Panc1 (cell line): ENCODE results near the gene MAGEA9B. TPM values are rescaled to one million over a fixed set of nuclear protein-coding genes. Genes with fewer than 3 reads are reported as not detected.
"Not testable (repeated sequence)": the region's sequence is repeated elsewhere in the genome, so short reads cannot be mapped to it uniquely, and the experiment has no call there.

Experiments used
- ATAC-seq: fragments of 200-7000 bp; cut with Tn5 transposase; 2 replicates; pipeline ENCODE4 v1.9.1; 2020; ENCODE audit warnings: mild to moderate bottlenecking, moderate library complexity
- BruUV-seq: library from RNA; stranded (reverse); fragments of 400-500 nt; replicated peaks from 2 replicates; lab custom pipeline; 2021; lab: Mats Ljungman, UMichigan
- CTCF ChIA-PET: fragments of 300-600 bp; sonication (Branson Sonifier 250); formaldehyde crosslinking; loops from one replicate; lab custom pipeline; 2022; ENCODE audit warnings: antibody characterized with exemption; lab: Charles Lee
- POLR2A ChIA-PET: fragments of 300-600 bp; sonication (Branson Sonifier 250); formaldehyde crosslinking; loops from one replicate; lab custom pipeline; 2022; ENCODE audit warnings: antibody characterized with exemption; lab: Charles Lee
- DNase-seq: peaks from one replicate; pipeline ENCODE4 v3.0.0-alpha.2; 2010; ENCODE audit warnings: low read depth, low spot score
- H3K27ac ChIP-seq: 2 replicates; pipeline ENCODE4 v1.5.1; 2011; ENCODE audit warnings: mild to moderate bottlenecking, low read length, inconsistent platforms
- H3K27me3 ChIP-seq: fragments of 200-500 bp; sonication (Bioruptor generic); 2 replicates; pipeline ENCODE4 v1.6.0; 2014; ENCODE audit warnings: low read length, inconsistent platforms; ENCODE audit not compliant: control insufficient read depth, insufficient read depth
- H3K36me3 ChIP-seq: fragments of 200-500 bp; sonication (Bioruptor generic); 2 replicates; pipeline ENCODE4 v1.5.1; 2014; ENCODE audit warnings: inconsistent platforms, mild to moderate bottlenecking, low read length, moderate library complexity; ENCODE audit not compliant: control insufficient read depth, insufficient read depth
- H3K4me1 ChIP-seq: 2 replicates; pipeline ENCODE4 v1.5.1; 2011; ENCODE audit warnings: inconsistent platforms, mild to moderate bottlenecking, low read length, moderate library complexity; ENCODE audit not compliant: control insufficient read depth, insufficient read depth
- H3K4me3 ChIP-seq, 2 experiments: 2 replicates each; pipeline ENCODE4 v1.5.1; 2011 to 2012; ENCODE audit warnings: low read depth in 2 of 2, low read length in 2 of 2, mild to moderate bottlenecking in 2 of 2, inconsistent platforms in 1 of 2, moderate library complexity in 1 of 2
- H3K9me3 ChIP-seq: fragments of 200-500 bp; sonication (Bioruptor generic); 2 replicates; pipeline ENCODE4 v1.5.1; 2014; ENCODE audit warnings: low read depth, mild to moderate bottlenecking, inconsistent platforms, low read length, moderate library complexity; ENCODE audit not compliant: control insufficient read depth, insufficient read depth
- CTCF ChIP-seq: fragments of 450-650 bp; IDR thresholded peaks from 2 replicates; pipeline ENCODE4 v1.5.1; 2017; ENCODE audit warnings: mild to moderate bottlenecking
- POLR2AphosphoS5 ChIP-seq: IDR thresholded peaks from 2 replicates; pipeline ENCODE4 v1.6.1; 2012; ENCODE audit warnings: mild to moderate bottlenecking, low read depth, low read length, moderate library complexity
- SIN3A ChIP-seq: IDR thresholded peaks from 2 replicates; pipeline ENCODE4 v1.6.1; 2012; ENCODE audit warnings: low read depth, mild to moderate bottlenecking, low read length, moderate library complexity, borderline replicate concordance; ENCODE audit not compliant: insufficient read depth
- TCF7L2 ChIP-seq: IDR thresholded peaks from 2 replicates; pipeline ENCODE4 v1.6.1; 2011; ENCODE audit warnings: mild to moderate bottlenecking, low read depth, low read length, inconsistent platforms
- in situ Hi-C: cut with HindIII; loops from 2 replicates; pipeline ENCODE4 v1.10.0; 2016; ENCODE audit warnings: low sequenced_read_pairs, low pct_unique_long_range_greater_than_20kb
- intact Hi-C: fragments of 100-400 bp; cut with micrococcal nuclease; formaldehyde crosslinking; loops from one replicate; pipeline ENCODE4 v1.10.0; 2022; ENCODE audit not compliant: unreplicated experiment
- total RNA-seq: library from RNA; stranded (reverse); gene quantifications from one replicate; pipeline ENCODE4 v1.2.1, GENCODE V29; 2021; ENCODE audit not compliant: unreplicated experiment
- TF ChIP-seq, protein P1 (sequence below), 2 experiments: IDR thresholded peaks; 2 replicates each; pipeline ENCODE4 v1.6.1; 2011 to 2012; ENCODE audit warnings: low read depth in 2 of 2, control low read depth in 1 of 2, low read length in 1 of 2, mild to moderate bottlenecking in 1 of 2, moderate library complexity in 1 of 2; ENCODE audit not compliant: insufficient read depth in 1 of 2

The MAGEA9B gene
- total RNA-seq, 1 experiment from 2014 or later, result not detected

- CTCF ChIA-PET, ATAC-seq, DNase-seq: not testable (repeated sequence)
Measured at GRCh38 chrX:149545545-149546543, 41.4 kb downstream of the MAGEA9B start.

GRCh38 chrX:149541521-149542047 lies 45.7 kb downstream of the MAGEA9B start:
- DNase-seq, result no peak
- Histone ChIP-seq H3K27me3 (no peaks in the 10 kb centered on the region), H3K4me1 (peaks cover 5% of the 10 kb centered on the region), H3K4me3 (peak overlapping the region; percentile 90 to 97), H3K27ac (peak overlapping the region; percentile 94), H3K9me3 (no peaks in the 10 kb centered on the region), H3K36me3 (no peaks in the 10 kb centered on the region)
- in situ Hi-C loops, result no loop called here
- ChIA-PET CTCF (no interaction called here), POLR2A (no interaction called here)
- no peak for ATAC-seq
- BruUV-seq, result no TSS peak
- intact Hi-C loops, result no loop called here
- TF ChIP-seq POLR2AphosphoS5 (no peak), TCF7L2 (no peak), CTCF (no peak), SIN3A (no peak)
- TF ChIP-seq, protein P1, sequence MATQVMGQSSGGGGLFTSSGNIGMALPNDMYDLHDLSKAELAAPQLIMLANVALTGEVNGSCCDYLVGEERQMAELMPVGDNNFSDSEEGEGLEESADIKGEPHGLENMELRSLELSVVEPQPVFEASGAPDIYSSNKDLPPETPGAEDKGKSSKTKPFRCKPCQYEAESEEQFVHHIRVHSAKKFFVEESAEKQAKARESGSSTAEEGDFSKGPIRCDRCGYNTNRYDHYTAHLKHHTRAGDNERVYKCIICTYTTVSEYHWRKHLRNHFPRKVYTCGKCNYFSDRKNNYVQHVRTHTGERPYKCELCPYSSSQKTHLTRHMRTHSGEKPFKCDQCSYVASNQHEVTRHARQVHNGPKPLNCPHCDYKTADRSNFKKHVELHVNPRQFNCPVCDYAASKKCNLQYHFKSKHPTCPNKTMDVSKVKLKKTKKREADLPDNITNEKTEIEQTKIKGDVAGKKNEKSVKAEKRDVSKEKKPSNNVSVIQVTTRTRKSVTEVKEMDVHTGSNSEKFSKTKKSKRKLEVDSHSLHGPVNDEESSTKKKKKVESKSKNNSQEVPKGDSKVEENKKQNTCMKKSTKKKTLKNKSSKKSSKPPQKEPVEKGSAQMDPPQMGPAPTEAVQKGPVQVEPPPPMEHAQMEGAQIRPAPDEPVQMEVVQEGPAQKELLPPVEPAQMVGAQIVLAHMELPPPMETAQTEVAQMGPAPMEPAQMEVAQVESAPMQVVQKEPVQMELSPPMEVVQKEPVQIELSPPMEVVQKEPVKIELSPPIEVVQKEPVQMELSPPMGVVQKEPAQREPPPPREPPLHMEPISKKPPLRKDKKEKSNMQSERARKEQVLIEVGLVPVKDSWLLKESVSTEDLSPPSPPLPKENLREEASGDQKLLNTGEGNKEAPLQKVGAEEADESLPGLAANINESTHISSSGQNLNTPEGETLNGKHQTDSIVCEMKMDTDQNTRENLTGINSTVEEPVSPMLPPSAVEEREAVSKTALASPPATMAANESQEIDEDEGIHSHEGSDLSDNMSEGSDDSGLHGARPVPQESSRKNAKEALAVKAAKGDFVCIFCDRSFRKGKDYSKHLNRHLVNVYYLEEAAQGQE (IDR thresholded peaks at IDR 0.05; ENCODE audit: insufficient read depth in 1 of 2, low read depth in 2 of 2, low read length in 1 of 2), result no peak

More at GRCh38 chrX:149545545-149546543, 41.4 kb downstream of the MAGEA9B start:
- H3K36me3 ChIP-seq, H3K4me1 ChIP-seq, intact Hi-C loops, in situ Hi-C loops, H3K27me3 ChIP-seq, H3K4me3 ChIP-seq, H3K27ac ChIP-seq, POLR2A ChIA-PET, H3K9me3 ChIP-seq, BruUV-seq: not testable (repeated sequence)
